Loucy (cell line): ENCODE measurements around the gene REC114.
"Not testable (repeated sequence)": the region's sequence is repeated elsewhere in the genome, so short reads cannot be mapped to it uniquely, and the experiment has no call there.

Experiments used
- H2AFZ ChIP-seq: fragments of 200-600 bp; sonication (generic); 2 replicates; pipeline ENCODE4 v1.6.0; 2016; ENCODE audit warnings: antibody characterized with exemption, mild to moderate bottlenecking, low read length, moderate library complexity
- H3F3A ChIP-seq: fragments of 200-600 bp; 2 replicates; pipeline ENCODE4 v1.6.0; 2016; ENCODE audit warnings: antibody characterized with exemption, low read depth, mild to moderate bottlenecking
- H3K27me3 ChIP-seq: fragments of 200-600 bp; sonication (generic); 2 replicates; pipeline ENCODE4 v1.6.1; 2014; ENCODE audit warnings: low read length, mild to moderate bottlenecking; ENCODE audit not compliant: insufficient read depth, poor library complexity, severe bottlenecking
- H3K36me3 ChIP-seq: fragments of 200-600 bp; sonication (generic); 2 replicates; pipeline ENCODE4 v1.6.1; 2016; ENCODE audit warnings: low read length; ENCODE audit not compliant: insufficient read depth
- H3K4me1 ChIP-seq: fragments of 200-600 bp; sonication (generic); 2 replicates; pipeline ENCODE4 v1.5.1; 2014; ENCODE audit warnings: low read length, mild to moderate bottlenecking; ENCODE audit not compliant: insufficient read depth, poor library complexity, severe bottlenecking
- H3K4me2 ChIP-seq: fragments of 200-600 bp; sonication (generic); 2 replicates; pipeline ENCODE4 v1.6.0; 2014; ENCODE audit warnings: antibody characterized with exemption, low read length, low read depth, mild to moderate bottlenecking; ENCODE audit not compliant: poor library complexity, severe bottlenecking
- H3K4me3 ChIP-seq: fragments of 200-600 bp; sonication (generic); 2 replicates; pipeline ENCODE4 v1.5.1; 2014; ENCODE audit warnings: low read length, mild to moderate bottlenecking, mixed read lengths; ENCODE audit not compliant: poor library complexity, severe bottlenecking
- H3K79me2 ChIP-seq: fragments of 200-600 bp; sonication (generic); 2 replicates; pipeline ENCODE4 v1.6.1; 2014; ENCODE audit warnings: low read length; ENCODE audit not compliant: insufficient read depth
- H3K9ac ChIP-seq: fragments of 200-600 bp; sonication (generic); 2 replicates; pipeline ENCODE4 v1.6.0; 2014; ENCODE audit warnings: mild to moderate bottlenecking, low read depth, low read length, moderate library complexity; ENCODE audit not compliant: poor library complexity, severe bottlenecking
- H3K9me2 ChIP-seq: fragments of 200-600 bp; sonication (generic); replicated peaks from 2 replicates; pipeline ENCODE4 v1.6.1; 2016; ENCODE audit warnings: low read depth, low read length, mixed read lengths
- H3K9me3 ChIP-seq: fragments of 200-600 bp; sonication (generic); 2 replicates; pipeline ENCODE4 v1.6.1; 2014; ENCODE audit warnings: mild to moderate bottlenecking, antibody characterized with exemption, low read length, low read depth; ENCODE audit not compliant: insufficient read depth
- H4K20me1 ChIP-seq: fragments of 200-600 bp; sonication (generic); 2 replicates; pipeline ENCODE4 v1.6.0; 2014; ENCODE audit warnings: antibody characterized with exemption, low read length, mild to moderate bottlenecking; ENCODE audit not compliant: insufficient read depth, poor library complexity, severe bottlenecking
- CTCF ChIP-seq: fragments of 200-600 bp; sonication (generic); conservative IDR thresholded peaks from 2 replicates; pipeline ENCODE4 v1.5.1; 2014; ENCODE audit warnings: mild to moderate bottlenecking, antibody characterized with exemption, low read length
- EZH2phosphoT487 ChIP-seq: fragments of 200-600 bp; IDR thresholded peaks from 2 replicates; pipeline ENCODE4 v1.6.1; 2018; ENCODE audit warnings: antibody characterized with exemption, mild to moderate bottlenecking, moderate library complexity, borderline replicate concordance

Gene REC114

DNA sequence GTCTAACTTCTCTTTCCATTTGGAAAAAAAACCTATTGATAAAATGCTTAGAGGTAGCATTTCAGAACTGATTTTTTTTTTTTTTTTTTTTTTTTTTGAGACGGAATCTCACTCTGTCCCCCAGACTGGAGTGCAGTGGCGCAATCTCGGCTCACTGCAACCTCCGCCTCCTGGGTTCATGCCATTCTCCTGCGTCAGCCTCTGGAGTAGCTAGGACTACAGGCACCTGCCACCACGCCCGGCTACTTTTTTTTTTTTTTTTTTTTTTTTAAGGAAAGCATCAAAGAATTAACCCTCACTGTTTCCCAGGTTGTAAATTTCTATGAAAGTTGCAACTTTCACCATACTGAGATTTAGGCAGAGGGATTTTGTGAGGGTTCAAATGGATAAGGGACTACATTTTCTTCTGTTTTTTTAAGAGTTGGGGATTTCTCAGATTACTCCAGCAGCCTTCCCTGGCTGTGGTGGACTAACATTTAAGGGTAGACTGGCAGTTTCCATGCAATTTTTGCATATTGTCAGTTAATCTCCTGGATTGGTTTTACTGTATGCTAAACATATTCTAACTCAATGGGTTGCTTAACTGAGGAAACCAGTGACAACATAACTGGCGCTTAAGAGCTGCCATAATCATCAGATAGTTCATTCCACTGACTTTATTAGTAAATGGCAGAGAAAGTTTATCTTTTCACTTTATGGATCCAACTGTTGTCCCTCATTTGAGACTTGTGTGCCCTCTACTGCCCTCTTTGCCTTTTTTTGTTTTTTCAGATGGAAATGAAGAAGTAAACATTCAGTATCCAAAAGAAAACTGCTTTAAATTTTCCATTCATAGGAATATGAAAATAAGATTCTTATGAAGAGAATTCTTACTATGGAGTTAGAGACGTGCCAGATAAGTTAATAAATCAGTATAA is 96.5 kb downstream of the REC114 start:
- TF ChIP-seq CTCF (peak; percentile 19; the same call in 1 of the 2 replicates), EZH2phosphoT487 (no peak)
- Histone ChIP-seq H3K79me2 (no peaks in the 10 kb centered on the region), H3F3A (no peaks in the 10 kb centered on the region), H3K4me3 (no peak overlapping the region), H2AFZ (no peak overlapping the region), H3K27me3 (no peaks in the 10 kb centered on the region), H3K4me2 (no peak overlapping the region), H3K4me1 (no peaks in the 10 kb centered on the region), H3K9me3 (no peaks in the 10 kb centered on the region), H3K9me2 (no peaks in the 10 kb centered on the region), H3K9ac (no peak overlapping the region), H3K36me3 (no peaks in the 10 kb centered on the region), H4K20me1 (no peaks in the 10 kb centered on the region)

DNA sequence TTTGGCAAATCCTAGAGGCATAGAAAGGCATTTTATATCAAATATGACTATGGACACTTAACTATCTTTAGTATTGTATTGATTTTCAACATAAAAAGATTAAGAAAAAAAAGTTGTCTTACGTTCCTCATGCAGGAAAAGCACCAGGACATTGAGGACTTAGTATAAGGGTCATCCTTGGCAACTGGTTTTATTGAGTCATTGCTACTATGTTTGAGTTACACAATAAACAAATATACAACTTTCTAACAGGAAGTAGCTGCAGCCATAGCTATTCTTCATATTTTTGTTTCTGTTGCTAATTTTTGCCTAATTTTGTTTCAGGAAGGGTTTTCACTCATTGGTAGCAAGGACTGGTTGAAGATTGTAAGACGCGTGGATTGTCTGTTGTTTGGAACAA is 97.2 kb downstream of the REC114 start:
- no peaks in the 10 kb centered on the region for H3K4me1 ChIP-seq
- H4K20me1 ChIP-seq = no peaks in the 10 kb centered on the region
- H2AFZ ChIP-seq = no peak overlapping the region
- H3K9me3 ChIP-seq = no peaks in the 10 kb centered on the region
- H3K36me3 ChIP-seq = no peaks in the 10 kb centered on the region
- H3K4me2 ChIP-seq = no peak overlapping the region
- no peaks in the 10 kb centered on the region for H3K27me3 ChIP-seq
- no peak overlapping the region for H3K4me3 ChIP-seq
- TF ChIP-seq CTCF (no peak), EZH2phosphoT487 (no peak)
- no peaks in the 10 kb centered on the region for H3F3A ChIP-seq
- no peak overlapping the region for H3K9ac ChIP-seq
- H3K79me2 ChIP-seq = no peaks in the 10 kb centered on the region
- no peaks in the 10 kb centered on the region for H3K9me2 ChIP-seq

GRCh38 chr15:73541479-73541878 is 98.5 kb downstream of the REC114 start:
- no peaks in the 10 kb centered on the region for H3K4me1 ChIP-seq
- no peak overlapping the region for H2AFZ ChIP-seq
- H3K27me3 ChIP-seq = no peaks in the 10 kb centered on the region
- TF ChIP-seq EZH2phosphoT487 = no peak
- TF ChIP-seq CTCF = no peak
- no peak overlapping the region for H3K4me2 ChIP-seq
- no peak overlapping the region for H3K9ac ChIP-seq
- H3K79me2 ChIP-seq = no peaks in the 10 kb centered on the region
- no peaks in the 10 kb centered on the region for H3K36me3 ChIP-seq
- H3K9me3 ChIP-seq = no peaks in the 10 kb centered on the region
- H4K20me1 ChIP-seq = no peaks in the 10 kb centered on the region
- H3F3A ChIP-seq = no peaks in the 10 kb centered on the region
- H3K9me2 ChIP-seq = no peaks in the 10 kb centered on the region
- H3K4me3 ChIP-seq = no peak overlapping the region

DNA sequence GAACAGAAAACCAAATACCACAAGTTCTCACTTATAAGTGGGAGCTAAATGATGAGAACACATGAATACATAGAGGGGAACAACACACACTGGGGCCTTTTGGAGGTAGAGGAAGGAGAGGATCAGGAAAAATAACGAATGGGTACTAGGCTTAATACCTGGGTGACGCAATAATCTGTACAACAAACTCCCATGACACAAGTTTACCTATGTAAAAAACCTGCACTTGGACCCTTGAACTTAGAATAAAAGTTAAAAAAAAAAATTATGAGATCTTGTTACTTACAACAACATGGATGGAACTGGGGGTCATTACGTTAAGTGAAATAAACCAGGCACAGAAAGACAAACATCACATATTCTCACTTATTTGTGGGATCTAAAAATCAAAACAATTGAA is 106.0 kb downstream of the REC114 start:
- H2AFZ ChIP-seq, H3F3A ChIP-seq, H3K4me2 ChIP-seq, H3K9me3 ChIP-seq, H3K9me2 ChIP-seq, H3K36me3 ChIP-seq, H4K20me1 ChIP-seq, H3K9ac ChIP-seq, H3K4me3 ChIP-seq, H3K79me2 ChIP-seq, H3K27me3 ChIP-seq, H3K4me1 ChIP-seq: not testable (repeated sequence)
